HEK293 (cell line): ENCODE measurements around the gene TEKT5.

ENCODE experiments used
- CTCF ChIA-PET: fragments of 350-600 bp; formaldehyde crosslinking; extraction: SDS; loops from one replicate; lab custom pipeline; 2021; ENCODE audit warnings: antibody characterized with exemption; lab: Yijun Ruan, JAX
- POLR2A ChIA-PET: fragments of 300-600 bp; formaldehyde crosslinking; extraction: SDS; loops from one replicate; lab custom pipeline; 2020; ENCODE audit warnings: antibody characterized with exemption, inconsistent platforms; lab: Yijun Ruan, JAX
- H3K27ac ChIP-seq: fragments of 200-500 bp; sonication (Bioruptor generic); 2 replicates; pipeline ENCODE4 v1.5.1; 2014; ENCODE audit warnings: low read depth, low read length, control low read depth, inconsistent platforms; ENCODE audit errors: extremely low read depth
- H3K36me3 ChIP-seq, 2 experiments: fragments of 200-500 bp in 1 of 2; sonication (Bioruptor generic) in 1 of 2; 1 replicate in 1 of 2; 2 replicates in 1 of 2; pipeline ENCODE4 v1.5.1; 2014 to 2017; ENCODE audit warnings: inconsistent platforms in 2 of 2, low read length in 2 of 2; ENCODE audit not compliant: control insufficient read depth in 2 of 2, insufficient read depth in 1 of 2
- H3K4me1 ChIP-seq: fragments of 200-500 bp; sonication (Bioruptor generic); 2 replicates; pipeline ENCODE4 v1.5.1; 2014; ENCODE audit warnings: mild to moderate bottlenecking, low read length, inconsistent platforms; ENCODE audit not compliant: control insufficient read depth, insufficient read depth
- H3K4me3 ChIP-seq: 2 replicates; pipeline ENCODE4 v1.5.1; 2011; ENCODE audit warnings: low read depth, mild to moderate bottlenecking, control low read depth, low read length, moderate library complexity
- H3K9me3 ChIP-seq: fragments of 200-500 bp; sonication (Bioruptor generic); 2 replicates; pipeline ENCODE4 v1.5.1; 2014; ENCODE audit warnings: low read depth, low read length, inconsistent platforms; ENCODE audit not compliant: control insufficient read depth, insufficient read depth
- OSR2 ChIP-seq: fragments of 450-650 bp; formaldehyde crosslinking; IDR thresholded peaks from 2 replicates; pipeline ENCODE4 v1.5.1; 2016; ENCODE audit warnings: missing biosample characterization, missing genetic modification characterization
- OVOL3 ChIP-seq: fragments of 450-650 bp; formaldehyde crosslinking; IDR thresholded peaks from 2 replicates; pipeline ENCODE4 v1.5.1; 2016; ENCODE audit warnings: missing biosample characterization, missing genetic modification characterization
- RBAK ChIP-seq: fragments of 450-650 bp; formaldehyde crosslinking; IDR thresholded peaks from 2 replicates; pipeline ENCODE4 v1.5.1; 2016; ENCODE audit warnings: missing biosample characterization, missing genetic modification characterization
- TCF7L2 ChIP-seq: IDR thresholded peaks from 2 replicates; pipeline ENCODE4 v1.6.1; 2011; ENCODE audit warnings: low read depth, mild to moderate bottlenecking, inconsistent platforms, low read length, moderate library complexity, borderline replicate concordance
- ZEB2 ChIP-seq: fragments of 450-650 bp; formaldehyde crosslinking; IDR thresholded peaks from 2 replicates; pipeline ENCODE4 v1.5.1; 2016; ENCODE audit warnings: missing biosample characterization, missing genetic modification characterization
- ZFP69B ChIP-seq: fragments of 450-650 bp; formaldehyde crosslinking; IDR thresholded peaks from 2 replicates; pipeline ENCODE4 v1.5.1; 2016; ENCODE audit warnings: missing biosample characterization, missing genetic modification characterization
- ZNF138 ChIP-seq: fragments of 450-650 bp; formaldehyde crosslinking; IDR thresholded peaks from 2 replicates; pipeline ENCODE4 v1.5.1; 2016; ENCODE audit warnings: missing biosample characterization, missing genetic modification characterization, borderline replicate concordance
- ZNF174 ChIP-seq: fragments of 450-650 bp; formaldehyde crosslinking; IDR thresholded peaks from 2 replicates; pipeline ENCODE4 v1.5.0; 2017; ENCODE audit warnings: missing biosample characterization, mild to moderate bottlenecking, missing genetic modification characterization
- ZNF2 ChIP-seq: fragments of 450-650 bp; formaldehyde crosslinking; IDR thresholded peaks from 2 replicates; pipeline ENCODE4 v1.5.1; 2016; ENCODE audit warnings: missing biosample characterization, missing genetic modification characterization
- ZNF211 ChIP-seq: fragments of 450-650 bp; formaldehyde crosslinking; IDR thresholded peaks from 2 replicates; pipeline ENCODE4 v1.5.1; 2016; ENCODE audit warnings: low read depth, missing biosample characterization, missing genetic modification characterization
- ZNF223 ChIP-seq: fragments of 450-650 bp; formaldehyde crosslinking; IDR thresholded peaks from 2 replicates; pipeline ENCODE4 v1.5.1; 2016; ENCODE audit warnings: missing biosample characterization, missing genetic modification characterization
- ZNF24 ChIP-seq: fragments of 450-650 bp; formaldehyde crosslinking; IDR thresholded peaks from 2 replicates; pipeline ENCODE4 v1.5.1; 2016; ENCODE audit warnings: missing biosample characterization, missing genetic modification characterization
- ZNF248 ChIP-seq: fragments of 450-650 bp; formaldehyde crosslinking; IDR thresholded peaks from 2 replicates; pipeline ENCODE4 v1.5.1; 2017; ENCODE audit warnings: missing biosample characterization, missing genetic modification characterization
- ZNF549 ChIP-seq: fragments of 450-650 bp; IDR thresholded peaks from 2 replicates; pipeline ENCODE4 v1.5.1; 2018; ENCODE audit warnings: missing biosample characterization, missing genetic modification characterization, mild to moderate bottlenecking, inconsistent platforms, moderate library complexity
- ZNF571 ChIP-seq: fragments of 450-650 bp; formaldehyde crosslinking; IDR thresholded peaks from 2 replicates; pipeline ENCODE4 v1.5.0; 2017; ENCODE audit warnings: missing biosample characterization, missing genetic modification characterization
- ZNF596 ChIP-seq: fragments of 450-650 bp; IDR thresholded peaks from 2 replicates; pipeline ENCODE4 v1.5.0; 2018; ENCODE audit warnings: missing biosample characterization, mild to moderate bottlenecking, missing genetic modification characterization, moderate library complexity
- ZNF610 ChIP-seq: fragments of 450-650 bp; formaldehyde crosslinking; IDR thresholded peaks from 2 replicates; pipeline ENCODE4 v1.5.1; 2016; ENCODE audit warnings: missing biosample characterization, missing genetic modification characterization, borderline replicate concordance
- ZNF623 ChIP-seq: fragments of 450-650 bp; formaldehyde crosslinking; IDR thresholded peaks from 2 replicates; pipeline ENCODE4 v1.5.1; 2016; ENCODE audit warnings: missing biosample characterization, missing genetic modification characterization
- ZNF626 ChIP-seq: fragments of 450-650 bp; sonication (Bioruptor Pico); formaldehyde crosslinking; IDR thresholded peaks from 2 replicates; pipeline ENCODE4 v1.5.1; 2018; ENCODE audit warnings: missing biosample characterization, missing genetic modification characterization, inconsistent platforms
- ZNF660 ChIP-seq: fragments of 450-650 bp; IDR thresholded peaks from 2 replicates; pipeline ENCODE4 v1.5.1; 2018; ENCODE audit warnings: missing biosample characterization, mild to moderate bottlenecking, missing genetic modification characterization
- ZNF670 ChIP-seq: fragments of 450-650 bp; formaldehyde crosslinking; IDR thresholded peaks from 2 replicates; pipeline ENCODE4 v1.5.1; 2016; ENCODE audit warnings: missing biosample characterization, missing genetic modification characterization, low read depth
- ZNF701 ChIP-seq: fragments of 450-650 bp; formaldehyde crosslinking; IDR thresholded peaks from 2 replicates; pipeline ENCODE4 v1.5.1; 2016; ENCODE audit warnings: missing biosample characterization, missing genetic modification characterization
- ZNF707 ChIP-seq: fragments of 450-650 bp; formaldehyde crosslinking; IDR thresholded peaks from 2 replicates; pipeline ENCODE4 v1.5.1; 2016; ENCODE audit warnings: missing biosample characterization, missing genetic modification characterization
- ZNF791 ChIP-seq: fragments of 450-650 bp; formaldehyde crosslinking; IDR thresholded peaks from 2 replicates; pipeline ENCODE4 v1.5.1; 2016; ENCODE audit warnings: missing biosample characterization, missing genetic modification characterization
- ZSCAN23 ChIP-seq: fragments of 450-650 bp; formaldehyde crosslinking; IDR thresholded peaks from 2 replicates; pipeline ENCODE4 v1.5.1; 2016; ENCODE audit warnings: missing biosample characterization, missing genetic modification characterization
- TF ChIP-seq, protein P1 (sequence below): fragments of 450-650 bp; formaldehyde crosslinking; IDR thresholded peaks from 2 replicates; pipeline ENCODE4 v1.5.1; 2016; ENCODE audit warnings: missing biosample characterization, missing genetic modification characterization
- TF ChIP-seq, protein P2 (sequence below): fragments of 450-650 bp; formaldehyde crosslinking; IDR thresholded peaks from 2 replicates; pipeline ENCODE4 v1.5.1; 2017; ENCODE audit warnings: missing biosample characterization, missing genetic modification characterization
- TF ChIP-seq, protein P3 (sequence below): fragments of 450-650 bp; formaldehyde crosslinking; IDR thresholded peaks from 2 replicates; pipeline ENCODE4 v1.5.1; 2017; ENCODE audit warnings: missing biosample characterization, missing genetic modification characterization
- TF ChIP-seq, protein P4 (sequence below): fragments of 450-650 bp; formaldehyde crosslinking; IDR thresholded peaks from 2 replicates; pipeline ENCODE4 v1.5.1; 2016; ENCODE audit warnings: missing biosample characterization, missing genetic modification characterization

The TEKT5 gene

DNA sequence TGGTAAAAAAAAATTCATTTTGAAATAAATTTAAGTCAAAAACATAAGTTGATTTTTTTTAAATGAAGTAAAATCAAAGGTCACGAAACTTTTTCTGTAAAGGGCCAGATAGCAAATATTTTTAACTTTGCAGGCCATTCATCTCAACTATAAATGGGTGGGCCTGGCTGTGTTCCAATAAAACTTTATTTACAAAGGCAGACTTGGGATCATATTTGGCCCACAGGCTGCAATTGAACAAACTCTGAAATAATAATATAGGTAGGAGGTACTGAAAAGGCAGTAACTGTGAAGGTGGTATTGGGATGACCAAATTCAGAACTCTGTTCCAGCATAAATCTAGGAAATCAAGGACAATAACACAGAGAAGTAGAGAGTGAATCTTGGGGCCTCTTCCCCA, 102.1 kb downstream of the TEKT5 start:
- no peaks in the 10 kb centered on the region for H3K4me1 ChIP-seq
- ChIA-PET POLR2A (no interaction called here), CTCF (no interaction called here)
- no peaks in the 10 kb centered on the region for H3K9me3 ChIP-seq
- no peak overlapping the region for H3K27ac ChIP-seq
- H3K4me3 ChIP-seq: no peak overlapping the region
- no peaks in the 10 kb centered on the region for H3K36me3 ChIP-seq
- TF ChIP-seq OSR2 (tag by site-specific recombination) (no peak), ZNF174 (tag by site-specific recombination) (no peak), ZNF223 (no peak), ZNF248 (no peak), ZNF138 (tag by site-specific recombination) (no peak), TCF7L2 (no peak), ZNF670 (tag by site-specific recombination) (no peak), ZEB2 (tag by site-specific recombination) (no peak), ZNF707 (tag by site-specific recombination) (no peak), ZNF623 (tag by site-specific recombination) (no peak), ZNF549 (no peak), ZFP69B (tag by site-specific recombination) (no peak), ZNF610 (tag by site-specific recombination) (no peak), ZNF211 (tag by site-specific recombination) (no peak), ZNF626 (no peak), ZNF24 (no peak), ZSCAN23 (tag by site-specific recombination) (no peak)
- TF ChIP-seq, protein P1, sequence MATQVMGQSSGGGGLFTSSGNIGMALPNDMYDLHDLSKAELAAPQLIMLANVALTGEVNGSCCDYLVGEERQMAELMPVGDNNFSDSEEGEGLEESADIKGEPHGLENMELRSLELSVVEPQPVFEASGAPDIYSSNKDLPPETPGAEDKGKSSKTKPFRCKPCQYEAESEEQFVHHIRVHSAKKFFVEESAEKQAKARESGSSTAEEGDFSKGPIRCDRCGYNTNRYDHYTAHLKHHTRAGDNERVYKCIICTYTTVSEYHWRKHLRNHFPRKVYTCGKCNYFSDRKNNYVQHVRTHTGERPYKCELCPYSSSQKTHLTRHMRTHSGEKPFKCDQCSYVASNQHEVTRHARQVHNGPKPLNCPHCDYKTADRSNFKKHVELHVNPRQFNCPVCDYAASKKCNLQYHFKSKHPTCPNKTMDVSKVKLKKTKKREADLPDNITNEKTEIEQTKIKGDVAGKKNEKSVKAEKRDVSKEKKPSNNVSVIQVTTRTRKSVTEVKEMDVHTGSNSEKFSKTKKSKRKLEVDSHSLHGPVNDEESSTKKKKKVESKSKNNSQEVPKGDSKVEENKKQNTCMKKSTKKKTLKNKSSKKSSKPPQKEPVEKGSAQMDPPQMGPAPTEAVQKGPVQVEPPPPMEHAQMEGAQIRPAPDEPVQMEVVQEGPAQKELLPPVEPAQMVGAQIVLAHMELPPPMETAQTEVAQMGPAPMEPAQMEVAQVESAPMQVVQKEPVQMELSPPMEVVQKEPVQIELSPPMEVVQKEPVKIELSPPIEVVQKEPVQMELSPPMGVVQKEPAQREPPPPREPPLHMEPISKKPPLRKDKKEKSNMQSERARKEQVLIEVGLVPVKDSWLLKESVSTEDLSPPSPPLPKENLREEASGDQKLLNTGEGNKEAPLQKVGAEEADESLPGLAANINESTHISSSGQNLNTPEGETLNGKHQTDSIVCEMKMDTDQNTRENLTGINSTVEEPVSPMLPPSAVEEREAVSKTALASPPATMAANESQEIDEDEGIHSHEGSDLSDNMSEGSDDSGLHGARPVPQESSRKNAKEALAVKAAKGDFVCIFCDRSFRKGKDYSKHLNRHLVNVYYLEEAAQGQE (tag by site-specific recombination): no peak

DNA sequence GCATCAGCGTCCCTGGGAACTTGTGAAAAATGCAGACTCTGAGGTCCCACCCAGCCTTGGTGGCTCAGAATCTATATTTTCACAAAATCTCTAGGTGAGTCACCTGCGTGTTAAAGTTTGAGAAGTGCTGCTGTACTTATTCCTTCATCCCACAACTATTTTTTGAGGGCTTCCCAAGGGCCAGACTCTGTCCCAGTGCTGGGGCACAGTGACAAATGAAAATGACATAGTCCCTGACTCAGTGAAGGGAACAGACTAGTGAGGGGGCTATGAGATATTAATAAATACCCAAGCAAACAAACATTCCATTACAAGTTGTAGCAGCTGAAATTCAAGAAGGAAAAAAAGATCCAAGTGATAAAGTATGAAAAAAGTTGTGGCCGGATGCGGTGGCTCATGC, 104.4 kb downstream of the TEKT5 start:
- no peak for TF ChIP-seq ZNF571 (tag by site-specific recombination)
- no peak for TF ChIP-seq ZNF2
- no peak for TF ChIP-seq ZNF791 (tag by site-specific recombination)
- TF ChIP-seq, protein P2, sequence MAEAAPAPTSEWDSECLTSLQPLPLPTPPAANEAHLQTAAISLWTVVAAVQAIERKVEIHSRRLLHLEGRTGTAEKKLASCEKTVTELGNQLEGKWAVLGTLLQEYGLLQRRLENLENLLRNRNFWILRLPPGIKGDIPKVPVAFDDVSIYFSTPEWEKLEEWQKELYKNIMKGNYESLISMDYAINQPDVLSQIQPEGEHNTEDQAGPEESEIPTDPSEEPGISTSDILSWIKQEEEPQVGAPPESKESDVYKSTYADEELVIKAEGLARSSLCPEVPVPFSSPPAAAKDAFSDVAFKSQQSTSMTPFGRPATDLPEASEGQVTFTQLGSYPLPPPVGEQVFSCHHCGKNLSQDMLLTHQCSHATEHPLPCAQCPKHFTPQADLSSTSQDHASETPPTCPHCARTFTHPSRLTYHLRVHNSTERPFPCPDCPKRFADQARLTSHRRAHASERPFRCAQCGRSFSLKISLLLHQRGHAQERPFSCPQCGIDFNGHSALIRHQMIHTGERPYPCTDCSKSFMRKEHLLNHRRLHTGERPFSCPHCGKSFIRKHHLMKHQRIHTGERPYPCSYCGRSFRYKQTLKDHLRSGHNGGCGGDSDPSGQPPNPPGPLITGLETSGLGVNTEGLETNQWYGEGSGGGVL: no peak
- TF ChIP-seq, protein P3, sequence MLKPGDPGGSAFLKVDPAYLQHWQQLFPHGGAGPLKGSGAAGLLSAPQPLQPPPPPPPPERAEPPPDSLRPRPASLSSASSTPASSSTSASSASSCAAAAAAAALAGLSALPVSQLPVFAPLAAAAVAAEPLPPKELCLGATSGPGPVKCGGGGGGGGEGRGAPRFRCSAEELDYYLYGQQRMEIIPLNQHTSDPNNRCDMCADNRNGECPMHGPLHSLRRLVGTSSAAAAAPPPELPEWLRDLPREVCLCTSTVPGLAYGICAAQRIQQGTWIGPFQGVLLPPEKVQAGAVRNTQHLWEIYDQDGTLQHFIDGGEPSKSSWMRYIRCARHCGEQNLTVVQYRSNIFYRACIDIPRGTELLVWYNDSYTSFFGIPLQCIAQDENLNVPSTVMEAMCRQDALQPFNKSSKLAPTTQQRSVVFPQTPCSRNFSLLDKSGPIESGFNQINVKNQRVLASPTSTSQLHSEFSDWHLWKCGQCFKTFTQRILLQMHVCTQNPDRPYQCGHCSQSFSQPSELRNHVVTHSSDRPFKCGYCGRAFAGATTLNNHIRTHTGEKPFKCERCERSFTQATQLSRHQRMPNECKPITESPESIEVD (tag by site-specific recombination): no peak
- no peak for TF ChIP-seq ZNF596 (tag by site-specific recombination)
- no peak for TF ChIP-seq ZNF701 (tag by site-specific recombination)
- no peak for TF ChIP-seq ZNF660 (tag by site-specific recombination)
- TF ChIP-seq, protein P4, sequence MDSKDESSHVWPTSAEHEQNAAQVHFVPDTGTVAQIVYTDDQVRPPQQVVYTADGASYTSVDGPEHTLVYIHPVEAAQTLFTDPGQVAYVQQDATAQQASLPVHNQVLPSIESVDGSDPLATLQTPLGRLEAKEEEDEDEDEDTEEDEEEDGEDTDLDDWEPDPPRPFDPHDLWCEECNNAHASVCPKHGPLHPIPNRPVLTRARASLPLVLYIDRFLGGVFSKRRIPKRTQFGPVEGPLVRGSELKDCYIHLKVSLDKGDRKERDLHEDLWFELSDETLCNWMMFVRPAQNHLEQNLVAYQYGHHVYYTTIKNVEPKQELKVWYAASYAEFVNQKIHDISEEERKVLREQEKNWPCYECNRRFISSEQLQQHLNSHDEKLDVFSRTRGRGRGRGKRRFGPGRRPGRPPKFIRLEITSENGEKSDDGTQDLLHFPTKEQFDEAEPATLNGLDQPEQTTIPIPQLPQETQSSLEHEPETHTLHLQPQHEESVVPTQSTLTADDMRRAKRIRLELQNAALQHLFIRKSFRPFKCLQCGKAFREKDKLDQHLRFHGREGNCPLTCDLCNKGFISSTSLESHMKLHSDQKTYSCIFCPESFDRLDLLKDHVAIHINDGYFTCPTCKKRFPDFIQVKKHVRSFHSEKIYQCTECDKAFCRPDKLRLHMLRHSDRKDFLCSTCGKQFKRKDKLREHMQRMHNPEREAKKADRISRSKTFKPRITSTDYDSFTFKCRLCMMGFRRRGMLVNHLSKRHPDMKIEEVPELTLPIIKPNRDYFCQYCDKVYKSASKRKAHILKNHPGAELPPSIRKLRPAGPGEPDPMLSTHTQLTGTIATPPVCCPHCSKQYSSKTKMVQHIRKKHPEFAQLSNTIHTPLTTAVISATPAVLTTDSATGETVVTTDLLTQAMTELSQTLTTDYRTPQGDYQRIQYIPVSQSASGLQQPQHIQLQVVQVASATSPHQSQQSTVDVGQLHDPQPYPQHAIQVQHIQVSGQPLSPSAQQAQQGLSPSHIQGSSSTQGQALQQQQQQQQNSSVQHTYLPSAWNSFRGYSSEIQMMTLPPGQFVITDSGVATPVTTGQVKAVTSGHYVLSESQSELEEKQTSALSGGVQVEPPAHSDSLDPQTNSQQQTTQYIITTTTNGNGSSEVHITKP (tag by site-specific recombination): no peak
- no peak for TF ChIP-seq RBAK (tag by site-specific recombination)
- no peak for TF ChIP-seq OVOL3
- H3K27ac ChIP-seq: no peak overlapping the region
- no peak overlapping the region for H3K4me3 ChIP-seq
- no peaks in the 10 kb centered on the region for H3K4me1 ChIP-seq
- POLR2A ChIA-PET: interaction anchor here (0.6 kb wide), 1 partner anchor 8 kb away, joined by 3 read pairs; no protein-coding TSS in a partner anchor
- H3K9me3 ChIP-seq: no peaks in the 10 kb centered on the region
- CTCF ChIA-PET: no interaction called here
- no peaks in the 10 kb centered on the region for H3K36me3 ChIP-seq
